ENCODE results near the gene TCHP.

DNA sequence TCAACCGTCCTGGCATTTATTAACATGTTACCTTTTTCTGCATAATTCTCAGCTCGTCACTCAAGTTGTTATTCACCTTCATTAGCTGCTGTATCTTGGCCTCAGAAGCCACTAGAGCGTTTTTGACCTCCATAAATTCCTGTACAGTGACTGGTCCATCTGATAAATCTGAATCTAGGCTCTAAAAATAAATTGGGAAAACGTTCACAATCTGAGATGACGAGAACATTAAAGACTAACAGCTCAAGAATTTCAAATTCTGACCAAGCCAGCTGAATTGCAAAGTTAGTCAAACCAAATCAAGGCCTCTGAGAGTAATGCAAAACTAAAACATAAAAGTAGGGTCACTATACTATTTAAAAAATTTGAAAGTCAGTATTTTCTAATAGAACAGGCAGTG is 51.1 kb downstream of the TCHP start:
- TF ChIP-seq, protein P1, sequence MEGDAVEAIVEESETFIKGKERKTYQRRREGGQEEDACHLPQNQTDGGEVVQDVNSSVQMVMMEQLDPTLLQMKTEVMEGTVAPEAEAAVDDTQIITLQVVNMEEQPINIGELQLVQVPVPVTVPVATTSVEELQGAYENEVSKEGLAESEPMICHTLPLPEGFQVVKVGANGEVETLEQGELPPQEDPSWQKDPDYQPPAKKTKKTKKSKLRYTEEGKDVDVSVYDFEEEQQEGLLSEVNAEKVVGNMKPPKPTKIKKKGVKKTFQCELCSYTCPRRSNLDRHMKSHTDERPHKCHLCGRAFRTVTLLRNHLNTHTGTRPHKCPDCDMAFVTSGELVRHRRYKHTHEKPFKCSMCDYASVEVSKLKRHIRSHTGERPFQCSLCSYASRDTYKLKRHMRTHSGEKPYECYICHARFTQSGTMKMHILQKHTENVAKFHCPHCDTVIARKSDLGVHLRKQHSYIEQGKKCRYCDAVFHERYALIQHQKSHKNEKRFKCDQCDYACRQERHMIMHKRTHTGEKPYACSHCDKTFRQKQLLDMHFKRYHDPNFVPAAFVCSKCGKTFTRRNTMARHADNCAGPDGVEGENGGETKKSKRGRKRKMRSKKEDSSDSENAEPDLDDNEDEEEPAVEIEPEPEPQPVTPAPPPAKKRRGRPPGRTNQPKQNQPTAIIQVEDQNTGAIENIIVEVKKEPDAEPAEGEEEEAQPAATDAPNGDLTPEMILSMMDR (IDR thresholded peaks at IDR 0.05), result no peak
- TF ChIP-seq POLR2A (IDR thresholded peaks at IDR 0.05), result no peak

Data from Peyer's patch (tissue), 4 donors.